Caco-2 (cell line): ENCODE measurements around the gene SHROOM4. TPM values are rescaled to one million over a fixed set of nuclear protein-coding genes. Genes with fewer than 3 reads are reported as not detected.

Source experiments
- BruUV-seq: library from RNA; stranded (reverse); fragments of 400-500 nt; replicated peaks from 2 replicates; lab custom pipeline; 2021; lab: Mats Ljungman, UMichigan
- CTCF ChIA-PET: fragments of 300-600 bp; sonication (Branson Sonifier 250); formaldehyde crosslinking; loops from one replicate; lab custom pipeline; 2022; ENCODE audit warnings: antibody characterized with exemption; lab: Charles Lee
- POLR2A ChIA-PET: fragments of 300-600 bp; sonication (Branson Sonifier 250); formaldehyde crosslinking; loops from one replicate; lab custom pipeline; 2022; ENCODE audit warnings: antibody characterized with exemption; lab: Charles Lee
- DNase-seq, 2 experiments: peaks; one replicate each; pipeline versions ENCODE4 v3.0.0 to v3.0.0-alpha.2; 2020 to 2022
- H3K27me3 ChIP-seq: replicated peaks from 2 replicates; pipeline ENCODE4 v1.6.0; 2011; ENCODE audit warnings: low read length; ENCODE audit not compliant: control insufficient read depth, insufficient read depth
- H3K36me3 ChIP-seq: 2 replicates; pipeline ENCODE4 v1.5.1; 2011; ENCODE audit warnings: low read length; ENCODE audit not compliant: control insufficient read depth, insufficient read depth
- H3K4me1 ChIP-seq: fragments of 250-450 bp; sonication (Bioruptor Pico); 2 replicates; pipeline ENCODE4 v1.5.1; 2020; ENCODE audit warnings: mild to moderate bottlenecking
- H3K4me3 ChIP-seq: 2 replicates; pipeline ENCODE4 v1.5.1; 2011; ENCODE audit warnings: low read depth, mild to moderate bottlenecking, control low read depth, low read length
- H3K9me3 ChIP-seq: fragments of 250-450 bp; sonication (Bioruptor Pico); 2 replicates; pipeline ENCODE4 v1.5.1; 2020; ENCODE audit warnings: mild to moderate bottlenecking, moderate library complexity
- H3K27ac Mint-ChIP-seq: one replicate; pipeline ENCODE4 v1.8.0; 2022; ENCODE audit warnings: mixed read lengths; ENCODE audit not compliant: unreplicated experiment
- H3K27me3 Mint-ChIP-seq: one replicate; pipeline ENCODE4 v1.8.0; 2022; ENCODE audit warnings: mixed read lengths; ENCODE audit not compliant: insufficient read depth, unreplicated experiment
- H3K36me3 Mint-ChIP-seq: one replicate; pipeline ENCODE4 v1.8.0; 2022; ENCODE audit warnings: mild to moderate bottlenecking, mixed read lengths; ENCODE audit not compliant: insufficient read depth, unreplicated experiment
- H3K4me1 Mint-ChIP-seq: one replicate; pipeline ENCODE4 v1.8.0; 2022; ENCODE audit warnings: low read depth, mixed read lengths; ENCODE audit not compliant: unreplicated experiment
- H3K4me3 Mint-ChIP-seq: one replicate; pipeline ENCODE4 v1.8.0; 2022; ENCODE audit warnings: mild to moderate bottlenecking, moderate library complexity, mixed read lengths; ENCODE audit not compliant: unreplicated experiment
- H3K9me3 Mint-ChIP-seq: one replicate; pipeline ENCODE4 v1.8.0; 2022; ENCODE audit warnings: mixed read lengths; ENCODE audit not compliant: unreplicated experiment
- intact Hi-C: fragments of 100-400 bp; cut with micrococcal nuclease; formaldehyde crosslinking; loops from one replicate; pipeline ENCODE4 v1.10.0; 2022; ENCODE audit not compliant: unreplicated experiment
- total RNA-seq: library from RNA; stranded (reverse); gene quantifications from 2 replicates; pipeline ENCODE4 v1.2.3, GENCODE V29; 2022
- TF ChIP-seq, protein P1 (sequence below), 2 experiments: fragments of 200-600 bp in 1 of 2; IDR thresholded peaks; 1 replicate in 1 of 2; 2 replicates in 1 of 2; pipeline versions ENCODE4 v1.5.1 to v1.8.0; 2011 to 2022; ENCODE audit warnings: antibody characterized with exemption in 1 of 2, control low read depth in 1 of 2, inconsistent platforms in 1 of 2, low read depth in 1 of 2, low read length in 1 of 2, mild to moderate bottlenecking in 1 of 2, moderate library complexity in 1 of 2; ENCODE audit not compliant: insufficient read depth in 1 of 2, severe bottlenecking in 1 of 2, unreplicated experiment in 1 of 2

SHROOM4 gene
- total RNA-seq, 1 experiment from 2014 or later: 0.09 TPM

- Mint-ChIP-seq H3K4me3 (no peak overlapping the region), H3K4me1 (peaks cover 9% of the 10 kb centered on the region), H3K27me3 (no peaks in the 10 kb centered on the region), H3K36me3 (no peaks in the 10 kb centered on the region), H3K9me3 (no peaks in the 10 kb centered on the region), H3K27ac (no peak overlapping the region)
- TF ChIP-seq, protein P1, sequence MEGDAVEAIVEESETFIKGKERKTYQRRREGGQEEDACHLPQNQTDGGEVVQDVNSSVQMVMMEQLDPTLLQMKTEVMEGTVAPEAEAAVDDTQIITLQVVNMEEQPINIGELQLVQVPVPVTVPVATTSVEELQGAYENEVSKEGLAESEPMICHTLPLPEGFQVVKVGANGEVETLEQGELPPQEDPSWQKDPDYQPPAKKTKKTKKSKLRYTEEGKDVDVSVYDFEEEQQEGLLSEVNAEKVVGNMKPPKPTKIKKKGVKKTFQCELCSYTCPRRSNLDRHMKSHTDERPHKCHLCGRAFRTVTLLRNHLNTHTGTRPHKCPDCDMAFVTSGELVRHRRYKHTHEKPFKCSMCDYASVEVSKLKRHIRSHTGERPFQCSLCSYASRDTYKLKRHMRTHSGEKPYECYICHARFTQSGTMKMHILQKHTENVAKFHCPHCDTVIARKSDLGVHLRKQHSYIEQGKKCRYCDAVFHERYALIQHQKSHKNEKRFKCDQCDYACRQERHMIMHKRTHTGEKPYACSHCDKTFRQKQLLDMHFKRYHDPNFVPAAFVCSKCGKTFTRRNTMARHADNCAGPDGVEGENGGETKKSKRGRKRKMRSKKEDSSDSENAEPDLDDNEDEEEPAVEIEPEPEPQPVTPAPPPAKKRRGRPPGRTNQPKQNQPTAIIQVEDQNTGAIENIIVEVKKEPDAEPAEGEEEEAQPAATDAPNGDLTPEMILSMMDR (IDR thresholded peaks at IDR 0.05; ENCODE audit: insufficient read depth in 1 of 2, low read depth in 1 of 2, low read length in 1 of 2, severe bottlenecking in 1 of 2, unreplicated experiment in 1 of 2): no peak
- H3K36me3 ChIP-seq: no peaks in the 10 kb centered on the region
- H3K27me3 ChIP-seq: no peaks in the 10 kb centered on the region
- H3K4me1 ChIP-seq: peaks cover 7% of the 10 kb centered on the region; the same call in 1 of the 2 replicates
- DNase-seq: no peak
- POLR2A ChIA-PET: no interaction called here
- intact Hi-C loops: no loop called here
- H3K9me3 ChIP-seq: no peaks in the 10 kb centered on the region
- CTCF ChIA-PET: no interaction called here
- BruUV-seq: no TSS peak
- H3K4me3 ChIP-seq: no peak overlapping the region
These were observed 15.2 kb downstream of the SHROOM4 start for GRCh38 chrX:50798783-50799182.

DNA sequence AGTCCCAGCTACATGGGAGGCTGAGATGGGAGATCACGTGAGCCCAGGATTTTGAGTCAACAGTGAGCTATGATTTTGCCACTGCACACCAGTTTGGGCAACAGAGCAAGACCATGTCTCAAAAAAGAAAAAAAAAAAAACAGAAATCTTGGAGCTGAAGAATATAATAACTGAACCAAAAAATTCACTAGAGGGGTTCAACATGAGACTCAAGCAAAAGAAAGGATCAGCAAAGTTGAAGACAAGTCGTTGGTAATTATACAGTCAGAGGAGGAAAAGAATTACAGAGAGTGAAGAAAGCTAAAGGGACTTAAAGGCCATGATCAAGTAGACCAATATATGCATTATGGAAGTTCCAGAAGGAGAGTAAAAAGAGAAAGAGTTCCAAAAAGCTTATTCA is 26.9 kb downstream of the SHROOM4 start:
- TF ChIP-seq, protein P1 (IDR thresholded peaks at IDR 0.05; ENCODE audit: insufficient read depth in 1 of 2, low read depth in 1 of 2, low read length in 1 of 2, severe bottlenecking in 1 of 2, unreplicated experiment in 1 of 2): no peak
- no peak overlapping the region for H3K27ac Mint-ChIP-seq
- H3K36me3 Mint-ChIP-seq: no peaks in the 10 kb centered on the region
- H3K4me1 Mint-ChIP-seq: no peaks in the 10 kb centered on the region
- intact Hi-C loops: no loop called here
- H3K9me3 Mint-ChIP-seq: no peaks in the 10 kb centered on the region
- H3K4me3 Mint-ChIP-seq: no peak overlapping the region
- H3K27me3 ChIP-seq: no peaks in the 10 kb centered on the region
- no peaks in the 10 kb centered on the region for H3K9me3 ChIP-seq
- DNase-seq: no peak
- H3K36me3 ChIP-seq: no peaks in the 10 kb centered on the region
- no peaks in the 10 kb centered on the region for H3K4me1 ChIP-seq
- H3K27me3 Mint-ChIP-seq: no peaks in the 10 kb centered on the region
- no TSS peak for BruUV-seq
- ChIA-PET CTCF (interaction anchor here (0.6 kb wide), 1 partner anchor 532 kb away, joined by 5 read pairs; no protein-coding TSS in a partner anchor), POLR2A (no interaction called here)
- no peak overlapping the region for H3K4me3 ChIP-seq

- intact Hi-C loops: no loop called here
- Histone ChIP-seq H3K27me3 (no peaks in the 10 kb centered on the region), H3K36me3 (no peaks in the 10 kb centered on the region), H3K4me3 (no peak overlapping the region), H3K4me1 (no peaks in the 10 kb centered on the region), H3K9me3 (no peaks in the 10 kb centered on the region)
- Mint-ChIP-seq H3K4me3 (no peak overlapping the region), H3K9me3 (no peaks in the 10 kb centered on the region), H3K27ac (no peak overlapping the region), H3K4me1 (no peaks in the 10 kb centered on the region), H3K36me3 (no peaks in the 10 kb centered on the region), H3K27me3 (peaks cover 4% of the 10 kb centered on the region)
- CTCF ChIA-PET: no interaction called here
- TF ChIP-seq, protein P1 (IDR thresholded peaks at IDR 0.05; ENCODE audit: insufficient read depth in 1 of 2, low read depth in 1 of 2, low read length in 1 of 2, severe bottlenecking in 1 of 2, unreplicated experiment in 1 of 2): no peak
- POLR2A ChIA-PET: no interaction called here
- BruUV-seq: no TSS peak
- no peak for DNase-seq
These were observed 33.9 kb downstream of the SHROOM4 start for GRCh38 chrX:50780144-50780543.
